HepG2 (cell line): ENCODE results near the gene RASSF7. TPM values are rescaled to one million over a fixed set of nuclear protein-coding genes. Genes with fewer than 3 reads are reported as not detected.

Source experiments
- AKAP8 ChIP-seq: sonication (generic); formaldehyde crosslinking; IDR thresholded peaks from 2 replicates; pipeline ENCODE4 v1.5.1; 2020; ENCODE audit warnings: mild to moderate bottlenecking, missing genetic modification reagents
- DNMT1 ChIP-seq: sonication (generic); formaldehyde crosslinking; IDR thresholded peaks from 2 replicates; pipeline ENCODE4 v1.5.1; 2020; ENCODE audit warnings: mild to moderate bottlenecking, missing genetic modification reagents
- EHMT2 ChIP-seq: fragments of 200-600 bp; sonication (generic); IDR thresholded peaks from 2 replicates; pipeline ENCODE4 v1.7.0; 2017; ENCODE audit warnings: antibody characterized with exemption, low read depth, low read length, borderline replicate concordance
- FOXC1 ChIP-seq: sonication (generic); formaldehyde crosslinking; IDR thresholded peaks from 2 replicates; pipeline ENCODE4 v1.8.0; 2022; ENCODE audit warnings: mild to moderate bottlenecking, missing genetic modification reagents, borderline replicate concordance
- FOXK2 ChIP-seq: fragments of 450-650 bp; IDR thresholded peaks from 2 replicates; pipeline ENCODE4 v1.6.1; 2016
- GATAD1 ChIP-seq: IDR thresholded peaks from 2 replicates; pipeline ENCODE4 v1.6.1; 2016; ENCODE audit warnings: missing genetic modification reagents, missing compliant biosample characterization
- HDAC2 ChIP-seq: sonication (generic); formaldehyde crosslinking; IDR thresholded peaks from 2 replicates; pipeline ENCODE4 v1.4.0; 2020; ENCODE audit warnings: missing genetic modification reagents
- HOXA9 ChIP-seq: sonication (generic); formaldehyde crosslinking; IDR thresholded peaks from 2 replicates; pipeline ENCODE4 v1.8.1; 2022; ENCODE audit warnings: missing genetic modification reagents, mild to moderate bottlenecking, moderate library complexity, borderline replicate concordance
- JUN ChIP-seq: sonication (generic); formaldehyde crosslinking; IDR thresholded peaks from 2 replicates; pipeline ENCODE4 v1.4.0; 2020; ENCODE audit warnings: mild to moderate bottlenecking, missing genetic modification reagents
- NCOA1 ChIP-seq: sonication (generic); formaldehyde crosslinking; IDR thresholded peaks from 2 replicates; pipeline ENCODE4 v1.9.0; 2021; ENCODE audit warnings: missing genetic modification reagents
- NFKBIZ ChIP-seq: IDR thresholded peaks from 2 replicates; pipeline ENCODE4 v1.6.1; 2018; ENCODE audit warnings: missing genetic modification reagents, missing compliant biosample characterization
- NFRKB ChIP-seq: fragments of 450-650 bp; IDR thresholded peaks from 2 replicates; pipeline ENCODE4 v1.6.1; 2017
- SRY ChIP-seq: sonication (generic); formaldehyde crosslinking; IDR thresholded peaks from 2 replicates; pipeline ENCODE4 v1.8.0; 2022; ENCODE audit warnings: mild to moderate bottlenecking, missing genetic modification reagents
- TFDP2 ChIP-seq: sonication (generic); formaldehyde crosslinking; IDR thresholded peaks from 2 replicates; pipeline ENCODE4 v1.4.0; 2020; ENCODE audit warnings: missing genetic modification reagents
- TSC22D2 ChIP-seq: sonication (generic); formaldehyde crosslinking; IDR thresholded peaks from 2 replicates; pipeline ENCODE4 v1.5.1; 2020; ENCODE audit warnings: missing genetic modification reagents, mild to moderate bottlenecking, borderline replicate concordance
- ZNF232 ChIP-seq: sonication (generic); formaldehyde crosslinking; IDR thresholded peaks from 2 replicates; pipeline ENCODE4 v1.4.0; 2020; ENCODE audit warnings: missing genetic modification reagents, borderline replicate concordance
- ZNF335 ChIP-seq: sonication (generic); formaldehyde crosslinking; IDR thresholded peaks from 2 replicates; pipeline ENCODE4 v1.4.0; 2020; ENCODE audit warnings: missing genetic modification reagents
- ZNF512 ChIP-seq: sonication (generic); formaldehyde crosslinking; IDR thresholded peaks from 2 replicates; pipeline ENCODE4 v1.4.0; 2020; ENCODE audit warnings: mild to moderate bottlenecking, missing genetic modification reagents
- ZNF615 ChIP-seq: sonication (generic); formaldehyde crosslinking; IDR thresholded peaks from 2 replicates; pipeline ENCODE4 v1.5.0; 2020; ENCODE audit warnings: mild to moderate bottlenecking, missing genetic modification reagents, borderline replicate concordance
- ZNF660 ChIP-seq: sonication (generic); formaldehyde crosslinking; IDR thresholded peaks from 2 replicates; pipeline ENCODE4 v1.5.1; 2020; ENCODE audit warnings: mild to moderate bottlenecking, low read depth, missing genetic modification reagents, borderline replicate concordance
- polyA plus RNA-seq, 8 experiments: library from polyadenylated mRNA; depleted of rRNA in 3 of 8; stranded (reverse) in 7 of 8; unstranded in 1 of 8; fragments of >200 nt; fragmentation: Illumina TruSeq in 4 of 8; extraction: Trizol in 4 of 8; gene quantifications; 2 replicates each; pipeline versions ENCODE4 v1.2.1 to v1.2.3, GENCODE V29; 2011 to 2016; ENCODE audit warnings: low read depth in 4 of 8, missing spikeins in 1 of 8, mixed read lengths in 1 of 8; ENCODE audit not compliant: insufficient read depth in 1 of 8
- total RNA-seq, 5 experiments: library from RNA; depleted of rRNA; stranded (reverse); fragments of >200 nt; fragmentation: Illumina TruSeq; extraction: Trizol; gene quantifications; 2 replicates each; pipeline ENCODE4 v1.2.3, GENCODE V29; 2016; ENCODE audit warnings: low read depth in 1 of 5
- TF ChIP-seq, protein P1 (sequence below): sonication (generic); IDR thresholded peaks from 2 replicates; pipeline ENCODE4 v1.6.1; 2016; ENCODE audit warnings: low read depth, borderline replicate concordance
- TF ChIP-seq, protein P2 (sequence below): sonication (generic); formaldehyde crosslinking; IDR thresholded peaks from 2 replicates; pipeline ENCODE4 v1.8.0; 2022; ENCODE audit warnings: mild to moderate bottlenecking, missing genetic modification reagents; ENCODE audit not compliant: insufficient replicate concordance
- TF ChIP-seq, protein P3 (sequence below), 2 experiments: sonication (generic) in 1 of 2; formaldehyde crosslinking in 1 of 2; IDR thresholded peaks; 2 replicates each; pipeline versions ENCODE4 v1.5.1 to v1.6.1; 2011 to 2020; ENCODE audit warnings: borderline replicate concordance in 1 of 2, low read depth in 1 of 2, low read length in 1 of 2, mild to moderate bottlenecking in 1 of 2, missing genetic modification reagents in 1 of 2, moderate library complexity in 1 of 2

The RASSF7 gene
- total and polyA plus RNA-seq, 2 of the 13 experiments (the other 11 are each of a cell fraction or from before 2014, with no cell fraction given) = 20.2 to 28.6 TPM

- TF ChIP-seq FOXC1 (CRISPR knock-in tag) = 0 out of 2 replicates have a peak, but pooled peaks have one; percentile 39
- TF ChIP-seq ZNF335 (CRISPR knock-in tag) = peak; percentile 76; the same call in 1 of the 2 replicates
- no peak for TF ChIP-seq ZNF232
- peak; percentile 88; the same call in 1 of the 2 replicates for TF ChIP-seq JUN
- TF ChIP-seq HDAC2 (CRISPR knock-in tag) = peak; percentile 68; the same call in 1 of the 2 replicates
- TF ChIP-seq, protein P1, sequence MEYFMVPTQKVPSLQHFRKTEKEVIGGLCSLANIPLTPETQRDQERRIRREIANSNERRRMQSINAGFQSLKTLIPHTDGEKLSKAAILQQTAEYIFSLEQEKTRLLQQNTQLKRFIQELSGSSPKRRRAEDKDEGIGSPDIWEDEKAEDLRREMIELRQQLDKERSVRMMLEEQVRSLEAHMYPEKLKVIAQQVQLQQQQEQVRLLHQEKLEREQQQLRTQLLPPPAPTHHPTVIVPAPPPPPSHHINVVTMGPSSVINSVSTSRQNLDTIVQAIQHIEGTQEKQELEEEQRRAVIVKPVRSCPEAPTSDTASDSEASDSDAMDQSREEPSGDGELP = peak; percentile 48; the same call in 1 of the 2 replicates
- no peak for TF ChIP-seq DNMT1 (CRISPR knock-in tag)
- TF ChIP-seq NFKBIZ = peak; percentile 32; the same call in 1 of the 2 replicates
- TF ChIP-seq NCOA1 (CRISPR knock-in tag) = no peak
- TF ChIP-seq NFRKB = no peak
- TF ChIP-seq AKAP8 (CRISPR knock-in tag) = no peak
- 0 out of 2 replicates have a peak, but pooled peaks have one; percentile 12 for TF ChIP-seq TFDP2 (CRISPR knock-in tag)
- TF ChIP-seq, protein P2, sequence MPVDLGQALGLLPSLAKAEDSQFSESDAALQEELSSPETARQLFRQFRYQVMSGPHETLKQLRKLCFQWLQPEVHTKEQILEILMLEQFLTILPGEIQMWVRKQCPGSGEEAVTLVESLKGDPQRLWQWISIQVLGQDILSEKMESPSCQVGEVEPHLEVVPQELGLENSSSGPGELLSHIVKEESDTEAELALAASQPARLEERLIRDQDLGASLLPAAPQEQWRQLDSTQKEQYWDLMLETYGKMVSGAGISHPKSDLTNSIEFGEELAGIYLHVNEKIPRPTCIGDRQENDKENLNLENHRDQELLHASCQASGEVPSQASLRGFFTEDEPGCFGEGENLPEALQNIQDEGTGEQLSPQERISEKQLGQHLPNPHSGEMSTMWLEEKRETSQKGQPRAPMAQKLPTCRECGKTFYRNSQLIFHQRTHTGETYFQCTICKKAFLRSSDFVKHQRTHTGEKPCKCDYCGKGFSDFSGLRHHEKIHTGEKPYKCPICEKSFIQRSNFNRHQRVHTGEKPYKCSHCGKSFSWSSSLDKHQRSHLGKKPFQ (CRISPR knock-in tag) = no peak
- peak; percentile 65 for TF ChIP-seq GATAD1 (CRISPR knock-in tag)
- TF ChIP-seq HOXA9 (CRISPR knock-in tag) = no peak
- no peak for TF ChIP-seq FOXK2
- no peak for TF ChIP-seq EHMT2
- no peak for TF ChIP-seq ZNF512 (CRISPR knock-in tag)
- TF ChIP-seq SRY = no peak
- TF ChIP-seq, protein P3, sequence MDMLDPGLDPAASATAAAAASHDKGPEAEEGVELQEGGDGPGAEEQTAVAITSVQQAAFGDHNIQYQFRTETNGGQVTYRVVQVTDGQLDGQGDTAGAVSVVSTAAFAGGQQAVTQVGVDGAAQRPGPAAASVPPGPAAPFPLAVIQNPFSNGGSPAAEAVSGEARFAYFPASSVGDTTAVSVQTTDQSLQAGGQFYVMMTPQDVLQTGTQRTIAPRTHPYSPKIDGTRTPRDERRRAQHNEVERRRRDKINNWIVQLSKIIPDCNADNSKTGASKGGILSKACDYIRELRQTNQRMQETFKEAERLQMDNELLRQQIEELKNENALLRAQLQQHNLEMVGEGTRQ (IDR thresholded peaks at IDR 0.05; ENCODE audit: low read depth, low read length) = no peak
- TF ChIP-seq, protein P3 (CRISPR knock-in tag; IDR thresholded peaks at IDR 0.05; ENCODE audit: borderline replicate concordance) = no peak
- no peak for TF ChIP-seq ZNF660 (CRISPR knock-in tag)
- no peak for TF ChIP-seq ZNF615
- no peak for TF ChIP-seq TSC22D2 (CRISPR knock-in tag)
These were observed 27.2 kb downstream of the RASSF7 start (continued) for GRCh38 chr11:587978-588380.
